HEK293 (cell line): ENCODE measurements around the gene UCHL3.

ENCODE experiments used
- CTCF ChIA-PET: fragments of 350-600 bp; formaldehyde crosslinking; extraction: SDS; loops from one replicate; lab custom pipeline; 2021; ENCODE audit warnings: antibody characterized with exemption; lab: Yijun Ruan, JAX
- POLR2A ChIA-PET: fragments of 300-600 bp; formaldehyde crosslinking; extraction: SDS; loops from one replicate; lab custom pipeline; 2020; ENCODE audit warnings: antibody characterized with exemption, inconsistent platforms; lab: Yijun Ruan, JAX
- H3K27ac ChIP-seq: fragments of 200-500 bp; sonication (Bioruptor generic); 2 replicates; pipeline ENCODE4 v1.5.1; 2014; ENCODE audit warnings: low read depth, low read length, control low read depth, inconsistent platforms; ENCODE audit errors: extremely low read depth
- H3K36me3 ChIP-seq, 2 experiments: fragments of 200-500 bp in 1 of 2; sonication (Bioruptor generic) in 1 of 2; 1 replicate in 1 of 2; 2 replicates in 1 of 2; pipeline ENCODE4 v1.5.1; 2014 to 2017; ENCODE audit warnings: inconsistent platforms in 2 of 2, low read length in 2 of 2; ENCODE audit not compliant: control insufficient read depth in 2 of 2, insufficient read depth in 1 of 2
- H3K4me1 ChIP-seq: fragments of 200-500 bp; sonication (Bioruptor generic); 2 replicates; pipeline ENCODE4 v1.5.1; 2014; ENCODE audit warnings: mild to moderate bottlenecking, low read length, inconsistent platforms; ENCODE audit not compliant: control insufficient read depth, insufficient read depth
- H3K4me3 ChIP-seq: 2 replicates; pipeline ENCODE4 v1.5.1; 2011; ENCODE audit warnings: low read depth, mild to moderate bottlenecking, control low read depth, low read length, moderate library complexity
- H3K9me3 ChIP-seq: fragments of 200-500 bp; sonication (Bioruptor generic); 2 replicates; pipeline ENCODE4 v1.5.1; 2014; ENCODE audit warnings: low read depth, low read length, inconsistent platforms; ENCODE audit not compliant: control insufficient read depth, insufficient read depth
- HIC1 ChIP-seq: fragments of 450-650 bp; formaldehyde crosslinking; IDR thresholded peaks from 2 replicates; pipeline ENCODE4 v1.5.1; 2016; ENCODE audit warnings: missing biosample characterization, missing genetic modification characterization
- HOXC10 ChIP-seq: sonication (generic); formaldehyde crosslinking; IDR thresholded peaks from 2 replicates; pipeline ENCODE4 v1.8.1; 2023; ENCODE audit warnings: mild to moderate bottlenecking, missing genetic modification reagents
- IKZF3 ChIP-seq: fragments of 450-650 bp; IDR thresholded peaks from 2 replicates; pipeline ENCODE4 v1.5.0; 2018; ENCODE audit warnings: missing biosample characterization, mild to moderate bottlenecking, missing genetic modification characterization, moderate library complexity
- KLF16 ChIP-seq: fragments of 450-650 bp; formaldehyde crosslinking; IDR thresholded peaks from 2 replicates; pipeline ENCODE4 v1.5.1; 2017; ENCODE audit warnings: missing biosample characterization, missing genetic modification characterization
- KLF7 ChIP-seq: fragments of 450-650 bp; formaldehyde crosslinking; IDR thresholded peaks from 2 replicates; pipeline ENCODE4 v1.5.1; 2016; ENCODE audit warnings: missing biosample characterization, missing genetic modification characterization, borderline replicate concordance
- PBX3 ChIP-seq: sonication (generic); formaldehyde crosslinking; IDR thresholded peaks from 2 replicates; pipeline ENCODE4 v1.8.1; 2022; ENCODE audit warnings: mild to moderate bottlenecking, moderate library complexity, missing genetic modification reagents
- SETDB1 ChIP-seq: IDR thresholded peaks from one replicate; pipeline ENCODE4 v1.6.1; 2017; ENCODE audit warnings: mild to moderate bottlenecking, low read length, moderate library complexity, mixed read lengths; ENCODE audit not compliant: insufficient read length
- TCF7L2 ChIP-seq: IDR thresholded peaks from 2 replicates; pipeline ENCODE4 v1.6.1; 2011; ENCODE audit warnings: low read depth, mild to moderate bottlenecking, inconsistent platforms, low read length, moderate library complexity, borderline replicate concordance
- ZBTB1 ChIP-seq: fragments of 450-650 bp; formaldehyde crosslinking; IDR thresholded peaks from 2 replicates; pipeline ENCODE4 v1.5.1; 2016; ENCODE audit warnings: missing biosample characterization, missing genetic modification characterization
- ZBTB44 ChIP-seq: fragments of 450-650 bp; IDR thresholded peaks from 2 replicates; pipeline ENCODE4 v1.5.1; 2018; ENCODE audit warnings: missing biosample characterization, mild to moderate bottlenecking, missing genetic modification characterization
- ZFP69B ChIP-seq: fragments of 450-650 bp; formaldehyde crosslinking; IDR thresholded peaks from 2 replicates; pipeline ENCODE4 v1.5.1; 2016; ENCODE audit warnings: missing biosample characterization, missing genetic modification characterization
- ZNF114 ChIP-seq: fragments of 450-650 bp; formaldehyde crosslinking; IDR thresholded peaks from 2 replicates; pipeline ENCODE4 v1.5.0; 2017; ENCODE audit warnings: missing biosample characterization, missing genetic modification characterization
- ZNF138 ChIP-seq: fragments of 450-650 bp; formaldehyde crosslinking; IDR thresholded peaks from 2 replicates; pipeline ENCODE4 v1.5.1; 2016; ENCODE audit warnings: missing biosample characterization, missing genetic modification characterization, borderline replicate concordance
- ZNF157 ChIP-seq: fragments of 450-650 bp; formaldehyde crosslinking; IDR thresholded peaks from 2 replicates; pipeline ENCODE4 v1.5.1; 2016; ENCODE audit warnings: missing biosample characterization, missing genetic modification characterization
- ZNF175 ChIP-seq: fragments of 450-650 bp; formaldehyde crosslinking; IDR thresholded peaks from 2 replicates; pipeline ENCODE4 v1.5.1; 2016; ENCODE audit warnings: missing biosample characterization, missing genetic modification characterization
- ZNF19 ChIP-seq: fragments of 450-650 bp; formaldehyde crosslinking; IDR thresholded peaks from 2 replicates; pipeline ENCODE4; 2016; ENCODE audit warnings: missing biosample characterization, missing genetic modification characterization, low read depth
- ZNF239 ChIP-seq: fragments of 450-650 bp; formaldehyde crosslinking; IDR thresholded peaks from 2 replicates; pipeline ENCODE4 v1.5.1; 2016; ENCODE audit warnings: missing biosample characterization, missing genetic modification characterization
- ZNF280D ChIP-seq: fragments of 450-650 bp; formaldehyde crosslinking; IDR thresholded peaks from 2 replicates; pipeline ENCODE4 v1.5.1; 2016; ENCODE audit warnings: missing biosample characterization, missing genetic modification characterization
- ZNF311 ChIP-seq: fragments of 450-650 bp; formaldehyde crosslinking; IDR thresholded peaks from 2 replicates; pipeline ENCODE4 v1.5.1; 2017; ENCODE audit warnings: missing biosample characterization, missing genetic modification characterization, borderline replicate concordance
- ZNF335 ChIP-seq: fragments of 450-650 bp; formaldehyde crosslinking; conservative IDR thresholded peaks from 2 replicates; pipeline ENCODE4 v1.5.1; 2016; ENCODE audit warnings: missing biosample characterization, missing genetic modification characterization
- ZNF416 ChIP-seq: fragments of 450-650 bp; formaldehyde crosslinking; IDR thresholded peaks from 2 replicates; pipeline ENCODE4 v1.5.1; 2016; ENCODE audit warnings: missing biosample characterization, missing genetic modification characterization
- ZNF510 ChIP-seq: fragments of 450-650 bp; formaldehyde crosslinking; IDR thresholded peaks from 2 replicates; pipeline ENCODE4 v1.5.1; 2018; ENCODE audit warnings: mild to moderate bottlenecking, missing genetic modification characterization, missing biosample characterization; ENCODE audit not compliant: insufficient replicate concordance
- ZNF514 ChIP-seq: fragments of 450-650 bp; formaldehyde crosslinking; IDR thresholded peaks from 2 replicates; pipeline ENCODE4 v1.5.1; 2016; ENCODE audit warnings: missing biosample characterization, missing genetic modification characterization
- ZNF548 ChIP-seq: fragments of 450-650 bp; formaldehyde crosslinking; IDR thresholded peaks from 2 replicates; pipeline ENCODE4 v1.5.1; 2016; ENCODE audit warnings: missing biosample characterization, missing genetic modification characterization
- ZNF692 ChIP-seq: fragments of 450-650 bp; formaldehyde crosslinking; IDR thresholded peaks from 2 replicates; pipeline ENCODE4 v1.5.1; 2016; ENCODE audit warnings: missing biosample characterization, missing genetic modification characterization

UCHL3 gene

GRCh38 chr13:75541287-75541686 is 8.3 kb upstream of the UCHL3 start:
- POLR2A ChIA-PET, result no interaction called here
- Histone ChIP-seq H3K27ac (no peak overlapping the region), H3K36me3 (peaks cover 0 to 2% of the 10 kb centered on the region in 2 experiments; a peak in 1 of 3 replicates), H3K9me3 (no peaks in the 10 kb centered on the region), H3K4me1 (no peaks in the 10 kb centered on the region), H3K4me3 (no peak overlapping the region)
- CTCF ChIA-PET, result interaction anchor here (0.6 to 1.5 kb wide), 2 partner anchors 8 to 59 kb away, joined by 3 to 5 read pairs; partner anchors contain the start of genes TBC1D4 and UCHL3
- TF ChIP-seq ZNF19, result no peak
- TF ChIP-seq ZNF692 (tag by site-specific recombination), result no peak
- no peak for TF ChIP-seq ZNF114
- TF ChIP-seq ZNF548 (tag by site-specific recombination), result no peak
- TF ChIP-seq KLF16 (tag by site-specific recombination), result no peak
- TF ChIP-seq PBX3 (CRISPR knock-in tag), result no peak
- no peak for TF ChIP-seq ZNF335
- TF ChIP-seq KLF7 (tag by site-specific recombination), result no peak

GRCh38 chr13:75541961-75542360 is 7.6 kb upstream of the UCHL3 start:
- CTCF ChIA-PET, result interaction anchor here (0.6 to 1.5 kb wide), 2 partner anchors 8 to 60 kb away, joined by 3 to 5 read pairs; partner anchors contain the start of genes TBC1D4 and UCHL3
- Histone ChIP-seq H3K4me3 (no peak overlapping the region), H3K36me3 (no peaks in the 10 kb centered on the region), H3K9me3 (no peaks in the 10 kb centered on the region), H3K4me1 (no peaks in the 10 kb centered on the region), H3K27ac (no peak overlapping the region)
- POLR2A ChIA-PET, result no interaction called here
- no peak for TF ChIP-seq SETDB1
- no peak for TF ChIP-seq ZNF138 (tag by site-specific recombination)
- TF ChIP-seq ZBTB1 (tag by site-specific recombination), result no peak
- no peak for TF ChIP-seq HOXC10 (CRISPR knock-in tag)
- no peak for TF ChIP-seq ZNF311
- TF ChIP-seq HIC1, result no peak
- TF ChIP-seq ZBTB44 (tag by site-specific recombination), result no peak
- TF ChIP-seq ZNF514, result no peak
- no peak for TF ChIP-seq ZNF157 (tag by site-specific recombination)
- TF ChIP-seq ZNF280D (tag by site-specific recombination), result no peak
- TF ChIP-seq ZNF416 (tag by site-specific recombination), result no peak
- no peak for TF ChIP-seq IKZF3
- no peak for TF ChIP-seq ZFP69B
- no peak for TF ChIP-seq ZNF19
- no peak for TF ChIP-seq TCF7L2
- TF ChIP-seq ZNF239 (tag by site-specific recombination), result no peak
- no peak for TF ChIP-seq ZNF510
- no peak for TF ChIP-seq ZNF692 (tag by site-specific recombination)
- no peak for TF ChIP-seq ZNF175 (tag by site-specific recombination)
